Measurements from ENCODE around the gene VCL.
"Not testable (repeated sequence)": the region's sequence is repeated elsewhere in the genome, so short reads cannot be mapped to it uniquely, and the experiment has no call there.

Gene VCL

DNA sequence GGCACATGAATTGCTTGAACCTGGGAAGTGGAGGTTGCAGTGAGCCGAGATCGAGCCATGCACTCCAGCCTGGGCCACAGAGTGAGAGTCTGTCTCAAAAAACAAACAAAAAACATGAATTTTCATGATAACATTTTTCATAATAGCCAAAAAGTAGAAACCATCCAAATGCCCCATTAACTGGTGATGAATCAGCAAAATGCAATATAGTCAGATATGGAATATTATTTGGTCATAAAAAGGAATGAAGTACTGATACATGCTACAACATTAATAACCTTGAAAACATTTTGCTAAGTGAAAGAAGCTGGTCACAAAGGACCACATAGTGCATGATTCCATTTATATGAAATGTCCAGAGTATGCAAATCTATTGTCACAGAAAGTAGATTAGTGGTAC is 24.5 kb upstream of the VCL start:
- no peak for DNase-seq

- DNase-seq: no peak
These were observed 23.5 kb upstream of the VCL start for GRCh38 chr10:73974309-73974946.

- no peak for DNase-seq
These were observed 22.5 kb upstream of the VCL start for GRCh38 chr10:73975388-73975787.

- DNase-seq: no peak
These were observed 18.6 kb upstream of the VCL start for GRCh38 chr10:73979141-73979808.

DNA sequence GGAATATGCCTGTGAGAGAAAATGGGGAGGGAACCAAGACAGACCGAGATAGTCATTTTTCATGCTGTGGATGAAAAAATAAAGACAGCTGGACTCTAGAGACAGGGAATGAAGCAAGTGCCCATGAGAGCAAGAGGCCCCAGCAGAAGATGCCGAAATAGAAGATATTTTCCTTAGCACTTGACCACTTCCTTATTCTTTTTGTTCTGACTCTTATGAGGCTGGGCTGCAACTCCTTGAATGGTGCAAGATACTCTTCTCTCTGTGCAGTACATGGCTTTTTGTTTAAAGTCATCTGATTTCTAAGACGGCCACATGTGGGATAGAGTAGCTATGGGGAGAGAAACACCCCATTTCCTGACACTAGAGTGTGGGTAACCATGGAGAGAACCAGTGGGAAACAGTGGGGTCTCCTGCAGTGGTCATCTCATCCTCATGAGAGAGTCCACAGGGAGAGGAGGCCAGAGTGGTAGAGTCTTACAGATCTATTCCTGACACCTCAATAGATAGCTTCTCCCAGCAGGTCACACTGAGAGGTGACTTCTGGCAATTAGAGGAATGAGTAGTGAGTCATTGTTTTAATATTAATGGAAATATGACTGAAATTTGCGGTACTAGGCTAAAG is 18.0 kb upstream of the VCL start:
- no peak for DNase-seq

- no peak for DNase-seq
These were observed 16.1 kb upstream of the VCL start for GRCh38 chr10:73981812-73982211.

GRCh38 chr10:73983096-73984047 is 14.5 kb upstream of the VCL start:
- no peak for DNase-seq

DNA sequence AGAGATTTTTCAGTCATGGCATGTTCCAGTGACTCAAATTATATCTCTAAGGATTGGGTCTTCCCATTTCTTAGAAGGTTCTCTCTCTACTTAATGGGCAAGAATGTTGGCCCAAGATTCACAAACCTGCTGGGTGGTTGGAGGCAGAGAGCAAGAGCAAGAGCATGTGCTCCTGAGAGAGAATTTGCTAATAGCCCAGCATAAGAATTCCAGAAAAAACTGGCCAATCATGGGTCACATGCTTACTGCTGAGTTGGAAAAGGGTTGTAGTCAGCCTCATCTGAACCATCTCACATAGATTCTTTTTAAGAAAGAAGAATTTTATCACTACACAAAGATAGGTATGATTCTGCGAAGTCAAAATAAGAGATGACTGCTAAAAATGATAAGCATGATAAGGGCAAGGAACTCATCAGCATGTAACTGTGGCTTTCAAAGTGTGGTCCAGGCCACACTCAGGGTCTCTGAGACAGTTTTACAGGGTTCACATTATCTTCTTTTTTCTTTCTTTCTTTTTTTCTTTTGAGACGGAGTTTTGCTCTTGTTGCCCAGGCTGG is 8.2 kb upstream of the VCL start:
- DNase-seq: no peak

DNA sequence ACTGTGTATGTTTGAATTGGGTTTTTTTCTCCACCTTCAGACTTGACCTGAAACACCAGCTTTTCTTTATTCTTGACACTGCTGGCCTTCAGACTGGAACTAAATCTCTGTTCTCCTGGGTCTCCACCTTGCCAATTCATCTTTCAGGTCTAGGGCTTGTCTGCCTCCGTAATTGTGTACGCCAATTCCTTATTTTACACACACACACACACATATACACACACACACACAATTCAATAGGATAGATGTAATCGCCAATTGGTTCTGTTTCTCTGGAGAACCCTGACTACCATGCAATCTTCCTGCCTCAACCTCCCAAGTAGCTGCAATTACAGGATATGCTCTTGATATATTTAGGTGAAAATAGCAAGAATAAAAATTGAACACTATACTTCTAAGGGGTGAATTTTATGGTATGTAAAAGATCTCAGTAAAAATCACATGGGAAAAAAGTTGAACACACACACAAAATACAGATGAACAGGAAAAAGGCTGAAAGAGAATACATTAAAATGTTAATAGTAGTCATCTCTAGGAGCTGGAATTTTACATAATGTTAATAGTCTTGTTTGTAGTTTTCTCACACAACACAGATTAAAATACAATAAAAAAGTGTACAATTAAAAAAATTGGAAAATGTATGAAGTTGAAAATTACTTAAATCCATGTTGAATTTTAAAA is 6.6 kb upstream of the VCL start:
- DNase-seq: no peak

DNA sequence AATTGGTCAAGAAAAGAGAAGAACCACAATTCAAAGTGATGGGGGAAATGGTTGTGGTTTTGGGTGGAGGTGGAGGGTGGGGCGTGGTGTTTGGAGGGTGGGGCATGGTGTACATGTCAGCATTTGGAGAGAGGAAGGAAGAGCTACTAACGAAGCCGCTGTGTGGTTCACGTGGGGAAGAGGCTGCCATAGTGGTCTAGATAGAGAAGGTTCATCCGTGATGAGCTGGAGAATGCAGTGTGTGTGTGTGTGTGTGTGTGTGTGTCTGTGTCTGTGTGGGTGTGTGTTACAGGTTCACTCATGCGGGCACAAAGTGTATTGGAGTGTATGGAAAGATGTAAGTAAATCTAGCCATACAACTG is 6.1 kb upstream of the VCL start:
- no peak for DNase-seq

DNA sequence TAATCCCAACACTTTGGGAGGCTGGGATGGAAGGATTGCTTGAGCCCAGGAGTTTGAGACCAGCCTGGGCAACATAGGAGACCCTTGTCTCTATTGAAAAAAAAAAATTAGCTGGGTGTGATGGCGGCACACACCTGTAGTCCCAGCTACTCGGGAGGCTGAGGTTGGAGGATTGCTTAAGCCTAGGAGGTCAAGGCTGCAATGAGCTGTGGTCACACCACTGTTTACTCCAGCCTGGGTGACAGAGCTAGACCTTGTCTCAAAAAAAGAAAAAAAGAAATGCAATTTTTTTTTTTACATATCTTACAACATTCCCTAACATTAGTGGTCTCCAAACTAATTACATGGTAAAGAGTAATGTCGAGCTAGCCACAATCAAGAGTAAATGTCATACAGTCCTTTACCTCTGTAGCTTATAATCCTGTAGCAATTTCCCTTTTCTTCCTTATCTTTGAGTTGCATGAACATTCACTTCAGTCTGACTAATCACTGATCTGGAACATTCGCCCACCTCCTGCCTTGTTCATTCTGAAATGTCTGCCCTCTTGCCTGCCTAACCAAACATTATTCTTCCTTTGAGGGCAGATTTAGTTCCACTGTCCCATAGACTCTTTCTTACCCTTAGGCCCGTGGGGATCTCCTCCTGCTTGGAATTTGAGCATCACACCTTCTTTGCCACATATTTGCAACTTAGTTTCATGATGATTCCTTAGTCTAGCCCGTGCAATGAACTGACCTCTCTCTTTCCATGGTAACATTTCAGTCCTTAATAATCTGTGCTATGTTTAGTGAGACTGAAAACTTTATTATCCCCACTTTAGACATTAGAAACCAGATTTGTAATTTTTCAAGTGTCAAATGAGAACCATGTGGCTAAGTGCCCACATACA is 4.8 kb upstream of the VCL start:
- DNase-seq: no peak

- DNase-seq: no peak
These were observed 2.9 kb upstream of the VCL start for GRCh38 chr10:73995035-73995358.

GRCh38 chr10:73997461-73997786 is 492 bp upstream of the VCL start:
- DNase-seq: no peak

DNA sequence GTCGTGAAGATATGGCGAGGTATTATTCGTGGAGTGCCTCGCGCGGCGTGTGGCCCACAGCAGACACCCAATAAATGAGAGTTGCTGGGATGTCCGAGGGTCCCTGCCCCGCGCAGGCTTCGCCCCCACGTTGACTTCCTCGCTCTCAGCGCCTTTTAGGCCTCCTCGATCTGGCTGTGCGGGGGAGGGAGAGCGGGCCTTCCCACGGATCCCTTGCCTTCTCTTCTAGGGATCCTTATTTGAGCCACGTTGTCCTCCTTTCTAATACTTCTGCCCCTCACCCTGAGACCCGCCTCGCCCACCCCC is 660 bp downstream of the VCL start:
- DNase-seq: no peak

- peak; percentile 41 for DNase-seq
These were observed 1.2 kb downstream of the VCL start for GRCh38 chr10:73998929-73999691.

- no peak for DNase-seq
These were observed 1.8 kb downstream of the VCL start for GRCh38 chr10:73999703-74000102.

- not testable (repeated sequence) for DNase-seq
These were observed 2.3 kb downstream of the VCL start for GRCh38 chr10:74000244-74000643.

- DNase-seq: no peak
These were observed 3.2 kb downstream of the VCL start for GRCh38 chr10:74000892-74001669.

DNA sequence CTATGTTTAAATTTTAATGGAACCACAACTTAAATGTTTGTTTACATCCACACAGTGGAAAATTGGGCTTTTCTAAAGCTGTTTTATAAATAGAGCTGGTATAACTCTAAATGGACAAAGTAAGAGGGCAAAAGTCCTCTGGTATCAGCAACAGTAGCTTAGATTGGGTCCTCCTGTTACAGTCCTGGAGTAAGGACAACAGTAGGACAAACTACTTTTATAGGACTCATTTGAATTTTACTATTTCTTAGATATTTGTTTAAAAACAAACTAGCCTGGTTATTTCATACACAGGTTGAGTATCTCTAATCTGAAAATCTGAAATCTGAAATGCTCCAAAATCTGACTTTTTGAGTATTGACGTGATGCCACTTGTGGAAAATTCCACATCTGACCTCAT is 8.4 kb downstream of the VCL start:
- DNase-seq: no peak

DNA sequence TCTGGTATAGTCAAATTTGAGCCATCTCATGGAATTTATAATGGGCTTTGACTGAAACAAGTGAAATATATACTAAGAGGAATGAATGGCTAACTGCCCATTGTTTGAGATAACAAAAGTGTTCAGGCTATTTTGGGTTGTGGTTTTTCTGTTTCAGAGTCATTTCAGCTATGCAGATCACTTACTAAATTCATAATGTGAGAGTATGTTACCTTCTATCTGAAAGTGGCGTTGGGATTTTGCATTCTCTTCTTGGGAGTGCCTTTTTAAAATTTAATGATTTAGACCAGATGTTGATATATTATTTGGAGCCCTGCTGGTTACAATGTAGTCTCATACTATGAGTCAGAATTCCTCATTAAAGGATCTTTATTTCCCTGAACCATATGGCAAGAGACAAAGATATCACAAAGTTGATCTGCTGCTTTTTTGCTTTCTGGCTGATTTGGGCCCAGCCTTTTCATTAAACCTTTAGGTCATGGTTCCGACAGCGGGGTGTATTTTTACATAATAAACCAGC is 10.4 kb downstream of the VCL start:
- no peak for DNase-seq
